Thyroid gland (tissue), 4 donors: ENCODE results near the gene CH25H.

Experiments used
- POLR2A ChIP-seq, 2 donors: fragments of 450-650 bp; IDR thresholded peaks; one replicate each; pipeline ENCODE4 v1.6.1; 2017; ENCODE audit warnings: antibody characterized with exemption in 2 of 2, mild to moderate bottlenecking in 2 of 2, moderate library complexity in 1 of 2
- TF ChIP-seq, protein P1 (sequence below), 6 experiments: fragments of 200-600 bp in 3 of 6; fragments of 450-650 bp in 3 of 6; sonication (generic) in 3 of 6; IDR thresholded peaks; one replicate each; pipeline ENCODE4 v1.5.1; 2016 to 2019; ENCODE audit warnings: antibody characterized with exemption in 6 of 6, mild to moderate bottlenecking in 2 of 6, inconsistent platforms in 1 of 6, moderate library complexity in 1 of 6

DNA sequence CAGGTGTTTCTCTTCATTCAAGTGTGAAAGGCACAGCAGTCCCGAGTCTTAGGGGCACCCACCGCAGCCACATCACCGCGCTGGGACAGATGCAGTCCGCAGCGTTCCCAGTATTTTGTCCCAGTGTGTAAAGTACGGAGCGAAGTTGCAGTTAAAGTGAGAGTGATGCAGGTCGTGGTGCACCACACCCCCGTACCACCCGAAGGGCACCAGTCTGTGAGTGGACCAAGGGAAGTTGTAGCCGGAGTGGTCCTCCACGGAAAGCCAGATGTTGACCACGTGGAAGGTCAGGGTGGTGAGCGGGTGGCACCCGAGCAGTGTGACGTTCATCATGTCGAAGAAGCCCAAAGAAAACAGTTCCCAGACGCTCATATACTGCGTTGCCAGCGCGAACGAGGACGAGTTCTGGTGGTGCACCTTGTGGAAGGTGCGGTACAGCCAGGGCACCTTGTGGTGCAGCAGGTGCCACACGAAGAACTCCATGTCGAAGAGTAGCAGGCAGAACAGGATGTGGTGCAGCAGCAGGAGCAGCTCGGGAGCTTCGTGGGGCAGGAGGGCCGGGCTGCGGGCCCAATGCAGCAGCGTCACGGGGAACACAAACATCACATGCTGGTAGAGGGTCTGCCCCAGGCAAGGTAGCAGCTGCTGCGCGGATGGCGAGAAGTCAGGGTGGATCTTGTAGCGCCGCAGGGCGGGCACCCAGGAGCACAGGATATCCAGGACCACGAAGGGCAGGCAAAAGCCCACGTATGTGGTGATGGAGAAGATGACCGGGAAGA, 526 bp downstream of the CH25H start:
- TF ChIP-seq, protein P1, sequence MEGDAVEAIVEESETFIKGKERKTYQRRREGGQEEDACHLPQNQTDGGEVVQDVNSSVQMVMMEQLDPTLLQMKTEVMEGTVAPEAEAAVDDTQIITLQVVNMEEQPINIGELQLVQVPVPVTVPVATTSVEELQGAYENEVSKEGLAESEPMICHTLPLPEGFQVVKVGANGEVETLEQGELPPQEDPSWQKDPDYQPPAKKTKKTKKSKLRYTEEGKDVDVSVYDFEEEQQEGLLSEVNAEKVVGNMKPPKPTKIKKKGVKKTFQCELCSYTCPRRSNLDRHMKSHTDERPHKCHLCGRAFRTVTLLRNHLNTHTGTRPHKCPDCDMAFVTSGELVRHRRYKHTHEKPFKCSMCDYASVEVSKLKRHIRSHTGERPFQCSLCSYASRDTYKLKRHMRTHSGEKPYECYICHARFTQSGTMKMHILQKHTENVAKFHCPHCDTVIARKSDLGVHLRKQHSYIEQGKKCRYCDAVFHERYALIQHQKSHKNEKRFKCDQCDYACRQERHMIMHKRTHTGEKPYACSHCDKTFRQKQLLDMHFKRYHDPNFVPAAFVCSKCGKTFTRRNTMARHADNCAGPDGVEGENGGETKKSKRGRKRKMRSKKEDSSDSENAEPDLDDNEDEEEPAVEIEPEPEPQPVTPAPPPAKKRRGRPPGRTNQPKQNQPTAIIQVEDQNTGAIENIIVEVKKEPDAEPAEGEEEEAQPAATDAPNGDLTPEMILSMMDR (IDR thresholded peaks at IDR 0.05), result no peak
- no peak for TF ChIP-seq POLR2A (IDR thresholded peaks at IDR 0.05)
